H9 (cell line): ENCODE results near the gene COX6A1. TPM values are rescaled to one million over a fixed set of nuclear protein-coding genes. Genes with fewer than 3 reads are reported as not detected.

Experiments
- DNase-seq: peaks from one replicate; pipeline ENCODE4 v3.0.0-alpha.2; 2017
- H2AFZ ChIP-seq: one replicate; pipeline ENCODE4 v1.6.1; 2013; ENCODE audit warnings: mild to moderate bottlenecking, low read length, control low read depth, moderate library complexity
- H2AK5ac ChIP-seq: 2 replicates; pipeline ENCODE4 v1.6.1; 2013; ENCODE audit warnings: low read length, control low read depth, mixed read lengths; ENCODE audit not compliant: insufficient read length
- H2BK120ac ChIP-seq: one replicate; pipeline ENCODE4 v1.6.1; 2013; ENCODE audit warnings: low read depth, mild to moderate bottlenecking, low read length, control low read depth, inconsistent platforms; ENCODE audit not compliant: poor library complexity, severe bottlenecking
- H2BK12ac ChIP-seq: 2 replicates; pipeline ENCODE4 v1.6.1; 2013; ENCODE audit warnings: low read length, control low read depth, mixed read lengths, low read depth; ENCODE audit not compliant: insufficient read length
- H2BK15ac ChIP-seq: 2 replicates; pipeline ENCODE4 v1.6.1; 2013; ENCODE audit warnings: low read depth, low read length, control low read depth
- H2BK20ac ChIP-seq: one replicate; pipeline ENCODE4 v1.6.1; 2013; ENCODE audit warnings: low read depth, mild to moderate bottlenecking, low read length, control low read depth, inconsistent platforms; ENCODE audit not compliant: poor library complexity, severe bottlenecking
- H2BK5ac ChIP-seq: 2 replicates; pipeline ENCODE4 v1.6.1; 2013; ENCODE audit warnings: low read length, control low read depth, mixed read lengths; ENCODE audit not compliant: insufficient read length
- H3K14ac ChIP-seq: 2 replicates; pipeline ENCODE4 v1.6.1; 2013; ENCODE audit warnings: low read length, control low read depth; ENCODE audit not compliant: insufficient read depth
- H3K18ac ChIP-seq: 2 replicates; pipeline ENCODE4 v1.6.1; 2013; ENCODE audit warnings: low read depth, mild to moderate bottlenecking, mixed read lengths, low read length, control low read depth; ENCODE audit not compliant: insufficient read length
- H3K23ac ChIP-seq: 2 replicates; pipeline ENCODE4 v1.6.1; 2013; ENCODE audit warnings: low read length, control low read depth, mixed read lengths, low read depth; ENCODE audit not compliant: insufficient read length
- H3K23me2 ChIP-seq: 2 replicates; pipeline ENCODE4 v1.6.1; 2013; ENCODE audit warnings: low read depth, mild to moderate bottlenecking, mixed read lengths, low read length, control low read depth; ENCODE audit not compliant: insufficient read length, poor library complexity, severe bottlenecking
- H3K27ac ChIP-seq: 2 replicates; pipeline ENCODE4 v1.5.1; 2013; ENCODE audit warnings: low read length, control low read depth, mixed read lengths, low read depth; ENCODE audit not compliant: insufficient read length
- H3K27me3 ChIP-seq: 2 replicates; pipeline ENCODE4 v1.6.1; 2013; ENCODE audit warnings: low read length, control low read depth, inconsistent platforms; ENCODE audit not compliant: insufficient read depth
- H3K4ac ChIP-seq: 2 replicates; pipeline ENCODE4 v1.6.1; 2013; ENCODE audit warnings: low read depth, mild to moderate bottlenecking, control low read depth, inconsistent platforms, low read length, moderate library complexity
- H3K4me1 ChIP-seq: 2 replicates; pipeline ENCODE4 v1.6.1; 2013; ENCODE audit warnings: low read length, control low read depth, inconsistent platforms; ENCODE audit not compliant: insufficient read depth
- H3K4me2 ChIP-seq: 2 replicates; pipeline ENCODE4 v1.6.1; 2013; ENCODE audit warnings: low read length, control low read depth, mixed read lengths; ENCODE audit not compliant: insufficient read length, insufficient read depth
- H3K56ac ChIP-seq: 2 replicates; pipeline ENCODE4 v1.6.1; 2013; ENCODE audit warnings: low read depth, mild to moderate bottlenecking, mixed read lengths, low read length, control low read depth; ENCODE audit not compliant: insufficient read length
- H3K79me1 ChIP-seq: 2 replicates; pipeline ENCODE4 v1.6.1; 2013; ENCODE audit warnings: low read depth, mild to moderate bottlenecking, moderate library complexity, low read length, control low read depth, inconsistent platforms; ENCODE audit not compliant: insufficient read depth, poor library complexity, severe bottlenecking
- H3K79me2 ChIP-seq: 2 replicates; pipeline ENCODE4 v1.6.1; 2013; ENCODE audit warnings: low read length, control low read depth, inconsistent platforms; ENCODE audit not compliant: insufficient read depth
- H3K9ac ChIP-seq: 2 replicates; pipeline ENCODE4 v1.6.1; 2013; ENCODE audit warnings: low read length, control low read depth, mixed read lengths; ENCODE audit not compliant: insufficient read length; ENCODE audit errors: extremely low read depth
- H3K9me3 ChIP-seq: one replicate; pipeline ENCODE4 v1.6.1; 2013; ENCODE audit warnings: low read depth, low read length, inconsistent platforms; ENCODE audit not compliant: control insufficient read depth
- H3T11ph ChIP-seq: one replicate; pipeline ENCODE4 v1.6.1; 2013; ENCODE audit warnings: mild to moderate bottlenecking, low read length, control low read depth, inconsistent platforms
- H4K20me1 ChIP-seq: one replicate; pipeline ENCODE4 v1.6.1; 2013; ENCODE audit not compliant: control insufficient read depth, insufficient read length, insufficient read depth
- H4K5ac ChIP-seq: 2 replicates; pipeline ENCODE4 v1.6.1; 2013; ENCODE audit warnings: low read depth, mild to moderate bottlenecking, mixed read lengths, low read length, control low read depth; ENCODE audit not compliant: insufficient read length
- H4K8ac ChIP-seq: replicated peaks from 2 replicates; pipeline ENCODE4 v1.6.1; 2013; ENCODE audit warnings: low read length, control low read depth, mixed read lengths, low read depth; ENCODE audit not compliant: insufficient read length
- H4K91ac ChIP-seq: 2 replicates; pipeline ENCODE4 v1.6.1; 2013; ENCODE audit warnings: low read depth, mild to moderate bottlenecking, moderate library complexity, mixed read lengths, low read length, control low read depth; ENCODE audit not compliant: insufficient read length
- H3K27ac Mint-ChIP-seq, 3 experiments: 2 replicates in 2 of 3; 3 replicates in 1 of 3; pipeline ENCODE4 v1.8.0; 2020 to 2021; ENCODE audit warnings: mixed read lengths in 3 of 3, mild to moderate bottlenecking in 1 of 3, moderate library complexity in 1 of 3
- H3K27me3 Mint-ChIP-seq: 2 replicates; pipeline ENCODE4 v1.8.0; 2021; ENCODE audit warnings: low read depth, mild to moderate bottlenecking, moderate library complexity, mixed read lengths
- H3K36me3 Mint-ChIP-seq, 3 experiments: 2 replicates in 2 of 3; 3 replicates in 1 of 3; pipeline ENCODE4 v1.8.0; 2020 to 2021; ENCODE audit warnings: low read depth in 3 of 3, mixed read lengths in 3 of 3; ENCODE audit not compliant: insufficient read depth in 1 of 3
- H3K4me1 Mint-ChIP-seq, 2 experiments: 2 replicates each; pipeline ENCODE4 v1.8.0; 2020; ENCODE audit warnings: mixed read lengths in 2 of 2
- H3K4me3 Mint-ChIP-seq, 2 experiments: 2 replicates in 1 of 2; 3 replicates in 1 of 2; pipeline ENCODE4 v1.8.0; 2020 to 2021; ENCODE audit warnings: mild to moderate bottlenecking in 2 of 2, mixed read lengths in 2 of 2, moderate library complexity in 1 of 2
- H3K9me3 Mint-ChIP-seq, 2 experiments: 2 replicates in 1 of 2; 3 replicates in 1 of 2; pipeline ENCODE4 v1.8.0; 2020; ENCODE audit warnings: mild to moderate bottlenecking in 2 of 2, mixed read lengths in 2 of 2, moderate library complexity in 1 of 2
- WGBS: extraction: QIAGEN DNeasy Blood & Tissue Kit; methylation state at CpG from one replicate; pipeline ENCODE4 v1.1.7; 2013; ENCODE audit warnings: missing lambda C conversion rate, low lambda C conversion rate, mixed read lengths; ENCODE audit not compliant: insufficient read length; ENCODE audit errors: extremely low coverage; 5-methylcytosine and 5-hydroxymethylcytosine counted together
- long read RNA-seq: library from polyadenylated mRNA; unstranded; transcript quantifications from one replicate; pipeline ENCODE4 v2.0.0, GENCODE V29; 2020
- total RNA-seq: library from RNA; stranded (reverse); gene quantifications from 2 replicates; pipeline ENCODE4 v1.2.1, GENCODE V29; 2021
- TF ChIP-seq, protein P1 (sequence below): fragments of 200-600 bp; sonication (generic); conservative IDR thresholded peaks from 3 replicates; pipeline ENCODE4 v1.8.0; 2021; ENCODE audit warnings: antibody characterized with exemption, mild to moderate bottlenecking

Gene COX6A1
- 415 and 425 TPM in 2 replicates for total RNA-seq
- long read RNA-seq, transcript COX6A1-201 (3 exons, 572 nt): major isoform, 69 of 76 reads
- long read RNA-seq, transcript COX6A1-202 (1 exons, 767 nt): minor isoform, 6 of 76 reads
- long read RNA-seq, partial matches to known transcripts: 0 of 76 reads
- long read RNA-seq, other reads (novel, unspliced or antisense): 0 of 76 reads

DNA sequence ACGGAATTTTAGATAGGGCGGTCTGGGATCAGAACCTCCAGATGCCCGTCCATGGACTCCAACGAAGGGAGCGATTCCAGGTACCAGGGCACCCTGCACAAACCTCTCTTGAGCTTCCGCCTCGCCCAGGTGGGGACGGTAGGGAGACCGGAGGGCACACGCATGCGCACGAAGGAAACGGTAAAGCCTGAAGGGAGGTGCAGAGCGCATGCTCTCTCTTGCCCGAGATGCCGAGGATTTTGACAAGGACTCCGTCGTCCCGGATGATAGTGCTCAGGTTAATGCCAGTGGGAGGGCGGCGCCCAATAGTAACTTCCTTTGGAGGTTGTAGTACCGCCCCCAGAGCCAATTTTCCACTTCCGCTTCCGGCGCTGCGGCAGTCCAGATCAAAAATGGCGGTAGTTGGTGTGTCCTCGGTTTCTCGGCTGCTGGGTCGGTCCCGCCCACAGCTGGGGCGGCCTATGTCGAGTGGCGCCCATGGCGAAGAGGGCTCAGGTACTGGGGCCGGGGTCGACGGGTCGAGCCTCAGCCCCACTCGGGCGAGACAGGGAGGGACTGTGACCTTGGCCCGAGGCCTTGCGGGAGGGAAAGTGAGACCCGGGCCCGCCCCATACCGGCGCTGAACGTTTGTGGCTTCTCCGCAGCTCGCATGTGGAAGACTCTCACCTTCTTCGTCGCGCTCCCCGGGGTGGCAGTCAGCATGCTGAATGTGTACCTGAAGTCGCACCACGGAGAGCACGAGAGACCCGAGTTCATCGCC lies at the start of gene COX6A1:
Gene COX6A1, plus strand, starts transcription at position 379 of the 760 bp plus-strand sequence. Its CDS starts 14 bp downstream, at position 393.
- no CpG with 5 or more reads among the region's 59 CpGs for WGBS

More for the DNA sequence above, at the start of gene COX6A1:
- H3K9me3 Mint-ChIP-seq: no peaks in the 10 kb centered on the region
- no peak within 1 kb of the TSS for H3K56ac ChIP-seq
- H3K79me1 ChIP-seq: peaks cover 3% of the 10 kb centered on the region
- no peak within 1 kb of the TSS for H3K18ac ChIP-seq
- peak; percentile 100 for DNase-seq
- no peak within 1 kb of the TSS for H3K27ac ChIP-seq
- H3K79me2 ChIP-seq: peaks cover 5% of the 10 kb centered on the region; the same call in 1 of the 2 replicates
- H3K14ac ChIP-seq: peak within 1 kb of the TSS; percentile 41; the same call in 1 of the 2 replicates
- peak within 1 kb of the TSS; percentile 100 for H3K4me2 ChIP-seq
- no peaks in the 10 kb centered on the region for H3K23me2 ChIP-seq
- H3K9ac ChIP-seq: peak within 1 kb of the TSS; percentile 69
- no peak within 1 kb of the TSS for H4K5ac ChIP-seq
- H3K4me1 ChIP-seq: no peaks in the 10 kb centered on the region
- TF ChIP-seq, protein P1, sequence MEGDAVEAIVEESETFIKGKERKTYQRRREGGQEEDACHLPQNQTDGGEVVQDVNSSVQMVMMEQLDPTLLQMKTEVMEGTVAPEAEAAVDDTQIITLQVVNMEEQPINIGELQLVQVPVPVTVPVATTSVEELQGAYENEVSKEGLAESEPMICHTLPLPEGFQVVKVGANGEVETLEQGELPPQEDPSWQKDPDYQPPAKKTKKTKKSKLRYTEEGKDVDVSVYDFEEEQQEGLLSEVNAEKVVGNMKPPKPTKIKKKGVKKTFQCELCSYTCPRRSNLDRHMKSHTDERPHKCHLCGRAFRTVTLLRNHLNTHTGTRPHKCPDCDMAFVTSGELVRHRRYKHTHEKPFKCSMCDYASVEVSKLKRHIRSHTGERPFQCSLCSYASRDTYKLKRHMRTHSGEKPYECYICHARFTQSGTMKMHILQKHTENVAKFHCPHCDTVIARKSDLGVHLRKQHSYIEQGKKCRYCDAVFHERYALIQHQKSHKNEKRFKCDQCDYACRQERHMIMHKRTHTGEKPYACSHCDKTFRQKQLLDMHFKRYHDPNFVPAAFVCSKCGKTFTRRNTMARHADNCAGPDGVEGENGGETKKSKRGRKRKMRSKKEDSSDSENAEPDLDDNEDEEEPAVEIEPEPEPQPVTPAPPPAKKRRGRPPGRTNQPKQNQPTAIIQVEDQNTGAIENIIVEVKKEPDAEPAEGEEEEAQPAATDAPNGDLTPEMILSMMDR: no peak
- H3K27me3 ChIP-seq: no peaks in the 10 kb centered on the region
- H3K9me3 ChIP-seq: no peaks in the 10 kb centered on the region
- no peak within 1 kb of the TSS for H2BK12ac ChIP-seq
- peaks cover 14 to 32% (median 23%) of the 10 kb centered on the region in 3 experiments; a peak in 6 of 7 replicates for H3K36me3 Mint-ChIP-seq
- H3K4ac ChIP-seq: no peak within 1 kb of the TSS
- no peak within 1 kb of the TSS for H4K8ac ChIP-seq
- H3K4me1 Mint-ChIP-seq: peaks cover 11 to 14% of the 10 kb centered on the region in 2 experiments
- H3K27ac Mint-ChIP-seq: peak within 1 kb of the TSS; percentile 95 to 99 (median 97)
- no peak within 1 kb of the TSS for H2BK5ac ChIP-seq
- H2AFZ ChIP-seq: peak within 1 kb of the TSS; percentile 60
- H3K27me3 Mint-ChIP-seq: 0 out of 2 replicates have a peak, but pooled peaks cover 2% of the 10 kb centered on the region
- no peak within 1 kb of the TSS for H3K23ac ChIP-seq
- no peak within 1 kb of the TSS for H2AK5ac ChIP-seq
- no peak within 1 kb of the TSS for H4K91ac ChIP-seq
- no peak within 1 kb of the TSS for H2BK120ac ChIP-seq
- no peak within 1 kb of the TSS for H2BK15ac ChIP-seq
- no peak within 1 kb of the TSS for H3T11ph ChIP-seq
- H2BK20ac ChIP-seq: no peak within 1 kb of the TSS
- H4K20me1 ChIP-seq: no peaks in the 10 kb centered on the region
- H3K4me3 Mint-ChIP-seq: peak within 1 kb of the TSS; percentile 94 to 99
